NCI-H446 treated with DMSO at 0.1 percent for 48 hours (cell line): ENCODE results near the gene OPRL1.

Source experiments
- DNase-seq: peaks from one replicate; lab custom pipeline; 2025; lab: John Stamatoyannopoulos, UW

Gene OPRL1

DNA sequence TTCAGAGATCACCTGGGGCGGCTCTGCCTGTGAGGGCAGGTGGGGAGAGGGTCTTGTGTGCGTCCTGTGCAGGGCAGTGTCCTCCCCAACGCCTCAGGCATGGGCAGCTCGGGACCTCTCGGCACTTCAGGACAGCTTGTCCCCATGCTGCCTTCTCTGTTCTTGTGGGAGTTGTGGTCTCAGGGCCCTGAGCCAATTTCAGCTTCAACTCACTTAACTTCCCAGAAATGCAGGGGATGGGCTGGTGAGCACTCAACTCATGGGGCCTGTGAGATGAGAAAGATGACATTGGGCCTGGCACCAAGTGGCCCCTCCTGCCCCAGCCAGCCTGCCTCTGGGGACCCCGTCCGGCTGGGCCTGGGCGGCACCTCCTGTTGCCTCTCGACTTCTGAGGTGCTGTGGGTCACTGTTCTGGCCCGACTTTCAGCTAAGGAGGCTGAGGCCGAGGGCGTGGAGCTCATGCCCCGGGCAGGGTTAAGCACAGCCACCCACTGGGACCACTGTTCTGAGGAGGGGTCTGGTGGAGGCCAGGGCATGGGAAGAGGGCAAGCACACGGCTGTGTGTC is 7.3 kb upstream of the OPRL1 start:
- DNase-seq, result no peak

- no peak for DNase-seq
Measured at GRCh38 chr20:64073476-64074183, 6.3 kb upstream of the OPRL1 start.

DNA sequence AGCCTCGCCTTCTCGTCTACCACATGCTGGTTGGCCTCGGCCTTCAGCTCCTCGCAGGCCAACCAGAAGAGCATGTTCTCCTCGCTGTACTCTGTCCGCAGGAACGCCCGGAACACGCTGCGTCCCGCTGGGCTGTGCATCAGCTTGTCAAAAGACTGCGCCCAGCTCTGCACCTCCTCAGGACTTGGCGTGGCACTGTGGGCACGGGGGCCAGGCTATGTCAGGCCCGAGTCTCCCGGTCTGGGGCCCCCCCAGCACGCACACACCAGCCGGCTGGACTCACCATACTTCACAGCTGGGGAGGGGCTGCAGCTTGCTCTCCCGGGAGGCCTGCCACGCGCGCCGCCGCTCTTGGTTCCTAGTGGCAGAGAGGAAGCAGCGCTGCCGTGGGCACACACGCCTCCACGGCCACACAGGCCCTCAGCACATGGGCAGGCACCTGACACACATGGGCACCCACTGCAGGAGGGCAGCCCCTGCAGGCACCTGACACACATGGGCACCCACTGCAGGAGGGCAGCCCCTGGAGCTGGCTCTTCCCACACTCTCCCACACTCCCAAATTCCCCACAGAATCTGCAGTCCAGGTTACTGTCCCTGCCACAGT is 5.6 kb upstream of the OPRL1 start:
- no peak for DNase-seq

DNA sequence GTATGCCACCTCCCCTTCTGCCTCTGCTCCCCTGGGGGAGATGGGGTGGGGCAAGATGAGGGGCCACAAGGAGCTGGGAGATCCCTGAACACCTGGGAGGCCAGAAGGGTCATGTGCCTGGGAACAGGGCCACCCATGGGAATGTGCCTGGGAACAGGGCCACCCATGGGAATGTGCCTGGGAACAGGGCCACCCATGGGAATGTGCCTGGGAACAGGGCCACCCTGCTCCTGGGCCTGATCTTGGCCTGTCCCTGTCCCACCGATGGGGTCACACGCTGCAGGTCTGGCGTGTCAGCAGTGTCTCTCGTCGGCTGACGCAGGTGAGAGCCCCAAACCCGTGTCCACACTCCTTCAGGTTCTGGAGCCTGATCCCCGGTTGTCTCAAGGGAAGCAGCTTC is 4.9 kb upstream of the OPRL1 start:
- no peak for DNase-seq

DNA sequence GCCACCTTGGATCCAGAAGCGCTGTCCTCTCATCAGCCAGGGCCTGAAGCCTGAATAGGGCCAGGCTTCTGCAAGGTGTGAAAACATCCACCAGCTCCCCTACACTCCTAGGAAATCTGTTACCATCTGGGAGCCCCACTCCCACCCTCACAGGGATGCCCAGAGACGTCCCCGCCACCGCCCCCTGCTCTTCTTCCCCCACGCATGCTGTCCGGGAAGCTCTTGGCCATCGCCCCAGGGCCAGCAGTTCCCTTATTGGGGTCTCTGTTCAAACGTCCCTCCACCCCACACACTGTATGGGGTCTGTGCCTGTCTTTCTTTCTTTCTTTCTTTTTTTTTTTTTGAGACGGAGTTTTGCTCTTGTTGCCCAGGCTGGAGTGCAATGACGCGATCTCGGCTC is 4.3 kb upstream of the OPRL1 start:
- DNase-seq, result no peak

DNA sequence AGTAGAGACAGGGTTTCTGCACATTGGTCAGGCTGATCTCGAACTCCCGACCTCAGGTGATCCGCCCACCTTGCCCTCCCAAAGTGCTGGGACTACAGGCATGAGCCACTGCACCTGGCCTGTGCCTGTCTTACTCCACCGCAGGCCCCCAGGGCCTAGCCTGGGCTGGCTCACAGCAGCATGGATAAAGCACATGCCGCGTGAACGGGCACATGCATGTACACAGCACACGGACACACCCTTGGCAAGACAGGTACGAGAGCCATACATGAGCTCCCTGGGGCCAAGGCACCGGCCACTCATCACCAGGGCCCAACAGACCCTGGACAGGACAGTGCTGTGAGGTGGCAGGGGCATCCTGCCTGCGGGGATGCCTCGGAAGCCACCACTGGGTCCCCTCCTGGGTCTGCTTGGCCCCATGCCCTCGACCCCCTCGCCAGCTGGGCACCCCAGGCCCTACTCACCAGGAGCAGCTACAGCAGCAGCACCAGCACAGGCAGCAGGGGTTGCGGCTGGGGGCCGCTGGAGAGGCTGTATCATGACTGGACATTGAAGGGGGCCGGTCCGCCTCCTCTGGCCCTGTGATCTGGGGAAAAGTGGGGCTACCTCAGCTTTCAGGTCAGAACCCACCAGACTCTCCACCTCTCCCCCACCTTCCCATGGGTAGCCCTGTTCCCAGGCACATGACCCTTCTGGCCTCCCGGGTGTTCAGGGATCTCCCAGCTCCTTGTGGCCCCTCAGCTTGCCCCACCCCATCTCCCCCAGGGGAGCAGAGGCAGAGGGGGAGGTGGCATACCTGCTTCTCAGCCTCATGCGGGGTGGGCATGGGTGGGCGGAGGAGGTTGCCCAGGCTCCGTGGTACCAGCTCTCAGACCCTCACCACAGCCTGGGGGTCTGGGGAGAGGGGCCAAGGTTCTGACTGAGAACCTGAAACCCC is 3.6 kb upstream of the OPRL1 start:
- DNase-seq, result no peak

DNA sequence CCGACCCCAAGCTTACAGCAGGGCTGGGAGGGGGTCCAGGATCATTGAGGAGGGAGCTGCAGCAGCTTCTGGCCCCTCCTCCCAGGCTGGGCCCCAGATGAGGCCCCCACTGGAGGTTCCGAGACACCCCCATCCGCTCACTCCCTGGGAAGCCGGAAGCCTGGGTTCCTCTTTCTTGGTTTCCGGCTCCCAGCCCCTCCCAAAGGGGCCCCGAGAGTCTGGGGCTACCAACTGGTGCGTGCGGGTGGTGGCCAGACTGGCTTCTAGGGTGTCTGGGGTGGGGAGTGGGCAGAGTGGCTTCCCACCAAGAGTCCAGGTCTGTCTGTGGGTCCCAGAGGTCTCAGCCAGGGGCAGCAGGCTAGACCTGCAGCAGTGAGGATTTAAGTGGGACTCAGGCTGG is 2.8 kb upstream of the OPRL1 start:
- no peak for DNase-seq

DNA sequence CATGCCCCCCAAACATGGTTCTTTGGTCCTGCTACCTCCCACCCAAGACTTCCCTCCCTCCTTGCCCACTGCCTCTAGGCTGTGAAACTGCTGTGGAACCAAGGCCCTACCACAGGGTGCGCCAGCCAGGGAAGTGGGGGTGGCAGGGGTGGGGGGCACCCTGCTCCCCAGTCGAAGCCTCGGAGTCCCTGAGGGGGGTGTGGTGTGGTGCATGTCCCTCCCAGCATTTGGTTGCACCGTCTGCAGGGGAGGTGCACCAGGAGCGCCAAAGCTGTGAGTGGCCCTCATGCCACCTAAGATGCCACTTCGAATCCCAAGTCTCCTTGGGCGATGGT is 2.4 kb upstream of the OPRL1 start:
- DNase-seq, result no peak

DNA sequence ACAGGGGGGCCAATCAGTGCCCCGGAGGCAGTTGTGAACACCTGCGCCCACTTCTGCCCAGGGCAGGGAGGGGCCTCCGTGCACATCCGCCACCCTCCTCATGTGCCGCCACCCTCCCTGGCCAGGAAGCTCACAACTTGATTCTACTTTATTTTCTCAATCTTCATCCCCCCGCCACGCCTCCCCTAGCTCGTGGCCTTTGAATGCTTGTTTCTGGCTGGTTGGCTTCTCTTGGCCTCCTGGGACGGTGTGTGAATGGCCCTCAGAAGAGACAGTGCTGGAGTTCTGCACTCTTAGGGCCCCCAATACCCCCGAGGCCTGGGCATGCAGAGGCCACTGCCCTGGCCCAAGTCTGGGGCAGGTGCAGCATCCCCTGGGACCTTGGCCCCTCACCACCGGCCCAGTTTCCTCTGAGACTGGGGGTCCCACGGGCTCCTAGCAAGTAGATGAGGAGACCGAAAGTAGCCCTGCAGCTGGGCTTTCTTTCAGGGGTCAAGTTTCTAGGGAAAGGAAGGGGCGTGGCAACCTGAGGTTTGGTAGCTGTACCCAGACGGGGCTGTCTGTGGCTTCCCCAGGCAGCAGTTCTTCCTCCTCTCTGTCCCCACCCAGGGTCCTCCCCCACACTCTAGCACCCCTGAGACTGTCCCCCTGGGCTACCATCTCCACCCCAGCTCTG is 1.9 kb upstream of the OPRL1 start:
- DNase-seq, result no peak

DNA sequence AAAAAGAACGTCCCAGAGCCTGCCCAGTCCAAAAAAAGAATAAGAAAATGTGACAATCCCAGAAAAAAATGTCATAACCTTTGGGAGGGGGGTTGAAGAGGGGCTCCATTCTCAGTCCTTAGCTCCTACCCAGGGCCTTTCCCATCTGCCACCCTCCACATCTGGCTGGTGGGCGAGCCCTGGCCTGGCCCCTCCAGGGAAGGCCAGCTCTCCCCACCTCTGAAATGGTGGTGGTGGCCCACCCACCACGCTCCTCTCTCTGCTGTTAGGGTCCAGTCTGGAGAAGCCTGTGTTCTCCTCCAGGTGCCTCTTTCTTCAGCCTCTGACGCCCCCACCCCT is 979 bp upstream of the OPRL1 start:
- DNase-seq, result no peak

GRCh38 chr20:64079273-64080012 is 439 bp upstream of the OPRL1 start, which contains the start of gene RGS19:
RGS19 (minus strand) TSS chr20:64079518; CDS start chr20:64076886, 2,632 bp downstream.
- DNase-seq, result peak; percentile 35

DNA sequence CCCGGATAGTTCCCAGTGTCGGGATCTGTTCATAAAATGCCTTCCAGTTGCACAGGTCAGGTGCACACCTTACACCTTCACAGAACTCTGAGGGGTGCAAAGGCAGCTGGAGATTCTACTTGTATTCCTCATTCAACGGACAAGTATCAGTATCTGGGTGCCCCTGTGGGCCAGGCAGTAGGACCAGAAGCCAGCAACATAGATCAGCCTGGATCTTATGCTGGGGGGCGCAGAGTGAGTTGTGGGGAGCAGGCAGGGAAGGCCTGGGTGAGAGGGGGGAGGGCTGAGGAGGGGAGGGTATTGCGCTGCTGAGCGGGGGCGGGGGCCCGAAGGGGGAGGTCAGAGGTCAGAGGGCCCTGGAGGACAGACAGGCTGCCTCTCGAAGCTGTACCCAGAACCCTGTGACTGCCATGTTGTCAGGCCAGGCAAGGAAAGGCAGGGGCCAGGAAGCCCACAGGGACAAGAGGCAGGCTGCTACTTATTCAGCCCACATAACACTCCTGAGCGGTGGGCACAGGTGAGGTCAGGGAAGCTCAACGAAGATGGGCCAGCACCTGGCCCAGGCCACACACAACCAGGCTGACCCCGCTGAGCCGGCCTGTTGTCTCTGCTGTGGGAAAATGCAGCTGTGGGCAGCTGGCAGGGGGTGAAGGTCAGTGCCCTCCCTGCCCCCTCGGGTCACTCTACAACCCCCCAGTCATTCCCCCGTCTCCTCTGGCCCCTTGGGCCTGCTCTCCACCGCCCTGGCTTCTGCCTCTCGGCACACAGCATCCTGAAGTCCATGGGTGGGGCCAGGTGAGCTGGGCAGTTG is 1.1 kb downstream of the OPRL1 start:
- DNase-seq, result no peak

GRCh38 chr20:64081624-64081964 is 1.7 kb downstream of the OPRL1 start:
- no peak for DNase-seq

GRCh38 chr20:64082126-64082731 is 2.3 kb downstream of the OPRL1 start:
- DNase-seq, result no peak

GRCh38 chr20:64082820-64083377 is 3.0 kb downstream of the OPRL1 start:
- DNase-seq, result no peak

DNA sequence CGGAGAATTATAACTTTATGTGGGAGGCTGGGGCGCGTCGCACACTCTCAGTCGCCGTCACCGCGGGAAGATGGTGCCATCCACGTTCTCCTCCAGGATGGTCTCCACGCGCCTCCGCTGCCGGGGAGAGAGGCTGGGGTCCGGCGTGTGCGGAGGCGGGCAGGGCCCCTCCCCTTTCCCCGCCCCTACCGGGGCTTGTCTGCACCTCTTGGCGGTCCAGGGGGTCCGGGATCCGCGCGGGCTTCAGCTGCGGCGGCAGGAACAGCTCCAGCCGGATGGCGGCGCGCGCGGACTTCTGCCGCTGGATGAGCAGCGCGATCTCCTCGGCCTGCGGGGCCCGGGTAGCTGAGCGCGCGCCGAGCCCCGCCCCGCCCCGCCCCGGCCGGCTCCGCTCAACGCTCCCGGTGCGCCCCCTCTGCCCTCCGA is 3.5 kb downstream of the OPRL1 start:
- DNase-seq, result peak; percentile 55

DNA sequence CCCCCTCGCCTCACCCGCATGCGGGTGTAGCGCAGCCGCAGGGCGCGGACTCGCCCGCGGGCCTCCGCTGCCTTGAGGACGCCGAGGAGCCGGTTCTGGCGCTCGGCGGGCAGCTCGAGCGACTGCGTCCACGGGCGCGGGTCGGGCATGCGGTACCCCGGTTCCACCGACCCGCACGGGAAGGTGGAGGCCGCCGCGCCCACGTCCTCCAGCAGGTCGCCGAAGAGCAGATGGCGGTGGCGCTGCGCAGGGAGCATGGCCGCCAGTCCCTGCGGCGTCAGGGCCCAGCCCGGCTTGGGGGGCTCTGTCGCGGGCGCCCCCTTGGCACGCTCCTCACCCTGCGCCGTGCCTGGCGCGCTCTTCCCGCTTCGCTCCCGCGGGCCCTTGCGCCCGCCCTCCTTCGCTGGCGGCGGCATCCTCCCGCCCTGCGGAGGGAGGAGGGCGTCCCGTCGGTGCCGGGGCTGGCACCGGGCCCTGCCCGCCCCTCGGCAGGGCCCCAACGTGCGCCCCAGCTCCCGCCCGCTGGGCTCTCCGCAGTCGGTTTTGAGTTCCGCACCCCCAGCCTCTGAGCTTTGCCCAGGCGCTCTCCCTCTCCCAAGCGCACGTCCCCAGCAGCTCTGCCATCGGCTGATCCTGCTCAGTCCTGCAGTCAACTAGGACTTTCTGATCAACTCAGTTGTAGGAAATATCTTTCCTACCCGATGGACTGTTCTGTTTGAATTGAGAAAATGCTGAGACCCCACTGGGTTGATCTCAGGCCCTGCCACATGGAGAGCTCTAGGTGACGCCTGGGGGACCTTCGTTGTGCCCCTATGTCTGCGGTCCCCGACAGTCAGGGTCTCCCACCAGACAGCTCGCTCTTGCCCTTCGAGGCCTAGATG is 4.2 kb downstream of the OPRL1 start, which contains the start of gene LKAAEAR1:
TSS of gene LKAAEAR1 (minus strand) at position 595 of the 881 bp plus-strand sequence. CDS start at position 416, 179 bp downstream.
- DNase-seq, result no peak

GRCh38 chr20:64084685-64085152 is 4.8 kb downstream of the OPRL1 start:
- DNase-seq, result no peak

DNA sequence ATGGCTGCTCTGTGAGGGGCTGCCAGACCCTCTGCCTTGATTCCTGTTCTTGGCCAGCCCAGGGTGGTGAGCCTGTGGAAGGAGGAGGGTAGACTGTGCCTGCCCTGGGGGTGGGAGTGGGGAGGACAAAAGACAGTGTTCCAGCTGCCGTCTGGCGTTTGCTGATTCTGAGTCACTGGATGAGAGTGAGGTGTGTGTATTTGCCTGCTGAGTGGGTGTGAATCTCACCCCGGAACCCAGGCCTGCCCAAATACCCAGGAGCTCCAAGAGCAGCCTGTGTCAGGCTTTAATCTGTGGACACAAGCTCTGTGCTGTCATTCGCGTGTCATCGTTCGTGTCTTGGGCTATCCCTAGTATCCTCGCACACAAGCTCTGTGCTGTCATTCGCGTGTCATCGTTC is 6.9 kb downstream of the OPRL1 start:
- no peak for DNase-seq
